Hypothalamus (tissue), 51 donors: ENCODE data around the gene TNFSF15.

Experiments used
- DNase-seq, 51 donors: peaks; one replicate each; lab custom pipeline; 2025; lab: John Stamatoyannopoulos, UW

Gene TNFSF15

DNA sequence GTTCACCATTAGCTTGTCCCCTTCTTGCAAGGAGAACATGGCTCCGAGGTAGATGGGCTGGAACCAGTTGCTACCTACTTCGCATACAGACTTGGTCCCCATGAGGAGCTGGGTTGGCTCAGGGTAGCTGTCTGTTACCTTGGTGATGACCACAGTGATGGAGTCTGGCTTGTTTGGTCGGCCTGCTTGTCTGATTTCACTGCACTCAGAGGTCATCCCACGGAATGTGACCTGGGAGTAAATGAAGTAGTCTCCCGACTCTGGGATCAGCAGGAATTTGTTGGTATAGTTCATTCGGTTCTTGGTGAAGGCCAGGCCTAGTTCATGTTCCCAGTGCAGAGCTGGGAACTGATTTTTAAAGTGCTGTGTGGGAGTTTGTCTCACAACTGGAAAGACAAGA lies 15.3 kb downstream of the TNFSF15 start:
- no peak for DNase-seq

DNA sequence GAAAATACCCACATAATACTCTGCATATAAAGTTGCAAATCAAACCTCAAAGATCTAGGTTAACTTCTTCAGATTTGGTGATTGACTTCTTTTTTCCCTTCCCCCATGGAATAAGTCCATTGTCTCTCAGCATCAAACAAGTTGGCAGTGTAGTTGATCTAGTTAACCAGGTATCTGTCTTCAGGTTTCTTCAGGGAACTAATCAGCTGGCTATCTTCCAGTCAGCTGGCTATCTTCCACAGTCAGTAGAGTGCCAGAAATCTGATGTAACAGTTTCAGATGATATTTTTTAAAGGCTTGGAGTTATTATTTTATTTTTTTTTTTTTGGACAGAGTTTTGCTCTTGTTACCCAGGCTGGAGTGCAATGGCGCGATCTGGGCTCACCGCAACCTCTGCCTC lies 16.8 kb downstream of the TNFSF15 start:
- DNase-seq = no peak

DNA sequence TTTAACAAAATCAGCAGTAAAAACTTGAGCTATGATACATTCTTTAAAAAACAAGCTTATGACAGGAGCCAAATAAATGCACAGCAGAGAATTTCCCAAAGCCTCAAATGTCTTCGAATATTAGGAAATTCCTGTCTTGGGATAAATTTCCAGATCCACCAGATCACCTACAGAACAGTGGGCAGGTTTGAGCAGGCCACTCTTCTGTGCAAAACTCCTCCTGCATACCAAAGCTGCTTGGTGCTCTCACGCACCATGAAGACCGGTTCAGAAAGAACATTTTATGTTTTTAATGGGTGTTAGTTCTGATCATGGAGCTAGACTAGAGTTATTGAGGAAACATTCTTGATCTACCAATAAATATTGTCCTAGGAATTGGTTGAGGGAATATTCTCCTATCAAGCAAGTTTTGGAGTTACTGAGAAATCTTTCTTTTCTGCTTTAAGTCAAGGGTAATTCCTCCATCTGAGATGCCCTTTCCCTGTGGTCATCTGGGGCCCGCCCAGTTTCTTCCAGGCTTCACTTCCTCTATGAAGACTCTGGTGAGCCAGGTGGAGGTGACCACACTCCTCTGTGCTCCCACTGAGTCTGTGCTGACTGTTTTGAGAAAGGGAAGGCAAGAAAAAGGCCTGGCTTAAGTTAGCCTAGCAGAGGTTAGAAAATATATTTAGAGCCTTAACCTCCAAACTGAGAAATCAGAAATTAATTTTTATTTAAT lies 17.9 kb downstream of the TNFSF15 start:
- no peak for DNase-seq

DNA sequence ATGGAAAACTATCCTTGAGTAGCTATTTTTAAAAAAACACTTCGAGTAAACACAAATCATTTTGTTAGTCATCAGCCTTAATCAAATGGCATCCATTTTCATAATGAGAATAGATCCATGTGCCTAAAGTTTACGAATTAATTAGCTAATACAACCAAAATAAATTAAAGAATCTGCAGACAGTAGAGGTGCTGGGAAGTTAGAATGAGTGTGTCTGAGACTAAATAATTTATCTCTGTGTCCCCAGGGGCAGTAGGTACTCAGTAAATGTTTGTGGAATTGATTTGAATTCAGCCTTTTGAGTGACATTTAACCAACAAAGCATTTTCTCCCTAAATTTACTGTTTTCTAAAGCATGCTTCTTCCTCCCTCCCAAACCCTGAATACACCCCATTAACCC lies 18.6 kb downstream of the TNFSF15 start:
- no peak for DNase-seq

DNA sequence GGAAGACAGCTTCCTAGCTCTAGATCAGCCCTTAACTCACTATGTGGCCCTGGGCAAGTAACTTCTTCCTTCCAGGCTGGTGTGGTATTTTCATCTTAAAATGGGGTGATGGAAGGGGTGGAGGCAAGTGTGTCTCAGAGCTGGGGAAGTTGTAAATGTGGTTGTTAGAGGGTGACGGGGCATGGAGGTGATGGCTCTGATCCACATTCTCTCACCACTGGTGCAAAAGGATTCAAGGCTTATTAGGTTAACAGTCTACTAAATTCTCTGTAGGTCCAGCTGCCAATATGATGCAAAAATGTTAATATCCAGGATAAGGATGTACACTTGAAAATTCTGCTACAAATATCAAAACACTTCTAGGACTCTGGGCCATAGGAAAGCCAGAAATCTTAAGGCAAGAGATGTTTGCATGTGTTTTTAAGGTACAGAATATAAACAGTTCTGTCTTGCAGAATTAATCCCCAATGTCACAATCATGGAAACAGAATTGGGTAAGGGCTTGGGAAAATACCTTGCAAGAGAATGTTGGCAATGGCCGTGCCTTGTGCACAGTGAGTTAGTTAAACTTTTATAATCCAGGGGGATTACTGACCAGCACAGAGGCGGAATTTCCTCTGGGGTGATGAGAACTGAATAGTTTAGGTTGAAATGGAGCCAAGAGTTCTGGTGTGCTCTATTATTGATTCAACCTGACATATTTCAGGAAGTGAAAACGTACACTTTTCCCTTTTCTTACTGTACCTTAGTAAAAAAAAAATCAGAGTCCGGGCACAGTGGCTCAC lies 19.8 kb downstream of the TNFSF15 start:
- DNase-seq = no peak

DNA sequence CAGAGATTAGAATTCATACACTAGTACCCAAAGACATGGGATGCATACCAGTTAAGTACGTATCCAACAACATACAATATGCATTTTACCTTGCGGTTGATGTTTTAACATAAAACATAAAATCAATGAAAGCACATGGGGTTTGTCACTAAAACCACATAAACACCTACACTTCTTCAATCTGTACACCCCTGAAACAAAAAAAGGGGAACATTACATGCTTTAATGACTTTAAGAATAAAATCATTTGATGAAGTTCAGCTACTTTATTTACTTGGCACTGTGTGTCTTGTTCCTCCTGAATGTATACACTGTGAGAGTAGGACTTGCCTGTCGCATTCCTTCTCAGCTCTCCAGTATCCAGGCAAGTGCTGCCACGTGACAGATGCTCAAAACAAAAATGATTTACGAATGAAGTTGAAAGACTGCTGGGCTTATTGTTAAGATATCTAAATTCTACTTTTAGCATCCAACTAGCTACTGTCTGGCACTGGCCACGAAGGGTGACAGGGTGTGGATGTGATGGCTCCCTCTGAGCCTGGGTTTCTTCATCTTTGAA lies 21.0 kb downstream of the TNFSF15 start:
- no peak for DNase-seq

DNA sequence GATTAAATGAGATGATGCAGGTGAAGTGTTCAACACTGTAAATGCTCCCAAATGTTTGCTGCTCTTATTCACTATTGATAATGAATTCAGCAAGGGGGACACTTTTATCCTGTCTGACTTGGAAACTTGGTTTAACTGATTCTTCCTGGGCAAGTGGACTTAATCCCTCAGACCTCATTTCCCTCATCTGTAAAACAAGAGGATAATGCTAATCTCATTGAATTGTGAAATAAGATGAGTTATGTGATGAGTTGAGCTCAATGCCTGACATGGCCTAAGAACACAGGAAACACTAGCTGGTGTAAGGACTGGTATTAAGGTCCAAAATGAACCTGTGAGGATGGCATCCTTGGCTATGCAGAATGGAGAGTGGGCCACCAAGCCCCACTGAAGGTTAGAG lies 23.3 kb downstream of the TNFSF15 start:
- DNase-seq = no peak

DNA sequence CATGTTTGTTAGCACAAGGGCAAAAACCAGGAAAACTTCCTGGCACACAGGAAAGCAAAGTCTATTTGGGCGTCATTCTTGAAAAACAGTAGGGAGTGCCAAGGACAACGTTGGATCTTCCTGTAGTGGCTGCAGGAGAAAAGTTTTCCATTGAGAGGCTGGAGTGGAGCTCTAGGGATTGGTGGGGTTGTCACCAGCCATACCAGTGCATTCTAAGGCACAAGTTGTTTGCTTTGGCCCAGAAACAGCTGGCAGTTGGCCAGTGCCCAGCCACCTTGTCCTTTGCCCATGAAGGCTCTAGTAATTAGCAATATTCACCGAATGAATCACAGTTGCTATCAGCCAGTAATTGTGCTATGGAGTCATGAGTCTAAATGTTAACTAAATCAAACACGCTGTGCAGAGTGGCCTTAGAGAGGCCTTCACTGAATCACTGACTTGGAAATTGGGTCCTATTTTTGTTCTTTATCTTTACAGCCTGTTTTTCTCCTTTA lies 26.4 kb downstream of the TNFSF15 start:
- DNase-seq = peak in 1 of 51 donors; percentile 1

DNA sequence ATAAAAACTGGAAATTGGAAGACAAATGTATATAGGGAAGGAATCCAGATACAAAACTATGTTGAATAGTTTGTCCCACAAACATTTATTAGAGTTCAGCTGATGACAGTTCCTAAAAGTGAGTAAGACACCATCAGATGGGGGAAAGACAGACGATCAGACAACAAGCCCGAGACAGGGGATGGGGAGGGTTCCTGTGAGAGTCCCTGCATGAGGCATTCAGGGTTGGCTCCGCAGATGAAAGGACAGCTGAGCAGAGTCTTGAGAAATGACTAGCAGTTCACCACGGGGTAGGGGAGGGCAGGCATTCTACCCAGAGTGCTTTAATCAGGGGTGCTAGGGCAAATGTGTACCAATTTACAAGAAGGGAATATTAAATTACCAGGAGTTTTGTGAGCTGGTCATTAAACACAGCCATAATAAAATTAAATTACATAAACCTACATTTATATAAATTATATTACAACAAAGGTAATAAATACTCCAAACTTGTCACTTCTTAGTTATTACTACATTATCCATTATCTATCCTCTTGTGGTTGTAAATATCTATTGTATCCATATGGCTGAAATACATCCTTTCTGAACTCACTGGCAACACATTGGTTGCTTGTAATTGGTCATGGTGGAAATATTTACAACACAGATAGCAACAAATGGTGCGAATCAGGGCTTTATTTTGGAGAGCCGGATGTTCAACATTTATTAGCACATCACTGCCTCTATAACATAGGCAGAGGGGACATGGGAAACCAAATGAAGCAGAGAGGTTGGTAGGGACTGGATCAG lies 27.8 kb downstream of the TNFSF15 start:
- DNase-seq = no peak

DNA sequence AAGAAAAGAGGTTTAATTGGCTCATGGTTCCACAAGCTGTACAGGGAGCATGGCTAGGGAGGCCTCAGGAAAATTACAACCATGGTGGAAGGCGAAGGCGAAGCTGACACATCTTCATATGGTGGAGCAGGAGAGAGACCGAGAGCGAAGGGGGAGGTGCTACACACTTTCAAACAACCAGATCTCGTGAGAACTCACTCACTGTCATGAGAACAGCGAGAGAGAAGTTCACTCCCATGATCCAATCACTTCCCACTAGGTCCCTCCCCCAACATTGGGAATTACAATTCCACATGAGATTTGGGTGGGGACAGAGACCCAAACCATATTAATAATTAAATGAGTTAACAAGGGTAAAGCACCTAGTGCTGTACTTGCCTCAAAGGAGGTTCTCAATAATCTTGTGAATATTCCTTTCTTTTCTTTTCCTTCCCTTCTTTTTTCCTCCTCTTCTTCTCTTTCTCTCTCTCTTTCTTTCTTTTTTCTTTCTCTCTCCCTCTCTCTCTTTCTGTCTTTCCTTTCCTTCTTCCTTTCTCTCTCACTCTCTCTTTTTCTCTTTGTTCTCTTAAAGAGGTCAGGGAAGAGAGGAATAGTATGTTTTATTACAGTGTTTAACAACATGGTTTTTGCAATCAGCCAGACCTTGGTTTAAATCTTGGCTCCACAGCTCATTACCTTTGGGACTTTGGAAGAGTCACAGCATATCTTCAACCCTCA lies 29.0 kb downstream of the TNFSF15 start:
- no peak for DNase-seq

DNA sequence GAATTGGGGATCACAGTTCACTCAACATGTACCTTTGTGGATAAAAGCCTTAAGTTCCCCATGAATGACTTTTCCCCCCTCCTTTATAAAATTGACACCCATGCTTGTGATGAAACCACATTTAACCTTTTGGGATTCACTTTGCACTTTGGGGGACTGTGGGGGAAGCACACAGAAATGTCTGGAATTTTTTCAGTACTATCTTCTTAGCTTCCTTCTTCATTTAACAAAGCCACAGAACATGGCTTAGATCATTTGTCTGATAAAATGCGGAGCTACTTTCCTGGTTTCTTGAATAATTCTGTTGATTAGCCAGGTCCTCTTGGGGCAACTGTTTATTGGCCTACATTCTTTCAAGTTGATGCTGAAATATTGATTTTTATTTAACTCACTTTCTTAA lies 29.9 kb downstream of the TNFSF15 start:
- no peak for DNase-seq

DNA sequence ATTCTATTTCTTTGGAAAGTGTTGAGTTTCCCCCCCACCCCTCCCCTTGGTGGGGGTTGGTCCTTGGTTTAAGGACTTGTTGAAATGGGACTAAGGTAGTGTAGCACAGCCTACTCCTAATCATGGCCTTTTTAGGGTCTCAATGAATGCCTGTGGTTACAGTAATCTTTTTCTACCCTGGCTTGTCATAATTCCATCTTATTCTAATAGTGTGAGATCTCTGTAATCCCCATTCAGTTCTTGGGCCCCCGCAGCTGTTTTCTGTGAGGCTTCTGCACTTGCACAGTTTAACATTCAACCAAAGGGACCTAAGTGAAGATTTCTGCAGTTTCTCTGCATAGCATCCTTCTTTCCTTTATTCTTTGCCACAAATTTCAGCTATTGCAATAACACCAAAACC lies 30.7 kb downstream of the TNFSF15 start:
- DNase-seq = no peak

DNA sequence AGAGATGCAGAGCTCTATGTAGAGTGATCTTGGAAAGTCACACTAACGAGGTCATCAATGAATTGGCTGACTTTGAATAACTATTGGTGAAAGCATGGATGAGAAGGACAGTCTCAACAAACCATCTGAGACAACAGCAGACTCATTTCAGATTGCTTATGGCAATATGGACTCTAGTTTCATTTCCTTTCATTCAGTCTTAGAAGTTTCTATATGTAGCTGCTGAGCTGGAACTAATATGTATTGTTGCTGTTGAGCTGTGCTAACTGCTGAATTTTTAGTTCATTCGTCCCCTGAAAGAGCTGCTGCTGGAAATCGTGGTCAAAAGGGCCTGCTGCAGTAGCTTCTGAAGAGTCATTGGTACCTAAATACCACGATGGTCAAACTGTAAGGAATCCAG lies 31.3 kb downstream of the TNFSF15 start:
- no peak for DNase-seq

DNA sequence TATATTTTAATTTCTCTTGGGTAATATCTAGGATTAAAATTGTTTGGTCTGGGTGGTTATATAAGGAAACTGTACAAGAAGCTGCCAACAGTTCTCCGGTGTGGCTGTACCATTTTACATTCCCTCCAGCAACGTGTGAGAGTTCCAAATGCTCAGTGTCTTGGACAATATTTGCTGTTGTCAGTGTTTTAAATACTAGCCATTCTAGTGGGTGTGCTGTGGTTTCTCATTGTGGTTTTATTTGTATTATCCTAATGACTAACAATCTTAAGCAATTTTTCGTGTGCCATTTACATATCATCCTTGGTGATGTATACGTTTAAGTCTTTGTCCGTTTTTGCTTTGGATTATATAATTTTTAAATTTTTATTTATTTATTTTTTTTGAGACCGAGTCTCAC lies 34.0 kb downstream of the TNFSF15 start:
- DNase-seq = no peak

DNA sequence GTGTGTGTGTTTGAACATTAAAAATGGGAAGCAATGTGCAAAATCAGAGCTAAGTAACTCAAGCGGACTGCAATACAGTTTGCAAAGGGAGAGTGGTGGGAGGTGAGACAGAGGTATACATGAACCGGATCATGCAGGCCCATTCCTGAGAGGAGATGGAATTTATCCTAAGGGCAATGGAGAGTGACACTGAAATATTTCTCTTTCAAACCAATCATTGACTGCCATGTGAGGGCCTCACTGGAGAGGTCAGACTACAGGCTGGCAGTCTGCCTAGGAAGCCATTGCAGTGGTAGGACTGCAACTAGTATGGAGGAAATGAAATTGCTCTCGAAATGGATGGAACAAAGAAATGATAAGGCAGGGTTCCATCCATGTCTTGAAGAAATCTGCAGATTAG lies 34.8 kb downstream of the TNFSF15 start:
- DNase-seq = no peak

DNA sequence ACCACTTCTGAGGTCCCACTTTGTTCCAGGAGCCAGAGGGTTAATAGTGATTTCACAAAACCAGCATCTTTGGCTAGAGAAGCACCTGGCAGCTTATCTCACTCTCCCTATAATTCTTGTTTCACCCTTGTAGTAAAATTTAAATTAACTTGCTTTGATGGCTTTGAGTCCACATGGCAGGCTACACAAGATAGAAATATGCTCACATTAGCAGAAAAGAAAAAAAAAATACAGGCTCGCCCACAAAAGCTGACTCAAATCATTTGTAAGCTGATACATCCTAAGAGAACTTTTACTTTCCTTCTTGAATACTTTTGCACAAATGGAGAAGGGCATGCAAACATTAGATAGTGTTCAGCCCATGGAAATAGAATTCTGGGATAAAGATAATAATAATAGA lies 36.2 kb downstream of the TNFSF15 start:
- DNase-seq = no peak

DNA sequence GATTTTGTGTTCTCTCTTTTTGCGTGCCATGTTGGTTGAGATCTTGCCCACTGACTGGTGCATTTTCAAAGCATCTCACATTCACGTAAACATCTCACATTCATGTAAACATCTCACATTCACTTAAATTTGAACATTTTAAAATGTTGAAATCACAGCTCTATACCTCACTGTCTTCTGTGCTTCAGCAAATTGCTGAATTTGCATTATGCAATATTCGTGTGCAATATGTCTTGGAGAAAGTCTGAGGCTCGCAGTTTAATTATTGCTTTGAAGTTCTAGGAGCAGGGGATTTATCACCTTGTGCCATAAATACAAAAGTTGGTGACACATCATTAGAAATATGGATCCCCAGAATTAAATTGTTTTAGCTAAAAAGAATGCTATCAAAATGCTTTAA lies 42.6 kb downstream of the TNFSF15 start:
- no peak for DNase-seq

DNA sequence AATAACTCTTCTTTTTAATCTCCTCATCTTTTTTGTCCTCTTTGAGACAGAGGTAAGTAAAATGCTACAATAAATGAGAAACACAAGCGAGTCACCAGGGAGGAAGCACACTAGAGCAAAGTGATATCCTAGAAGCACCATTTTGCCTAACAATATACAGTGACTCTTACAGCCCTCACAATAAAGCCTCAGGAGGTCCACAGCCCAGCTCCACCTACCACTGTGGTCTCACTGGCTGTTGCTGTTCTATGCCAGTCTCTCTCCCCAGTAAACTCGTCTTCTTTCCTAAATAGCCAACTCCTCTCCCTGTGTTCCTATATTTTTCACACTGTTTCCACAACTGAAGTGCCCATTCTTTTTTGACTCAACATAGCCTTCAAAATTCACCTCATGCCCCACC lies 44.3 kb downstream of the TNFSF15 start:
- no peak for DNase-seq

DNA sequence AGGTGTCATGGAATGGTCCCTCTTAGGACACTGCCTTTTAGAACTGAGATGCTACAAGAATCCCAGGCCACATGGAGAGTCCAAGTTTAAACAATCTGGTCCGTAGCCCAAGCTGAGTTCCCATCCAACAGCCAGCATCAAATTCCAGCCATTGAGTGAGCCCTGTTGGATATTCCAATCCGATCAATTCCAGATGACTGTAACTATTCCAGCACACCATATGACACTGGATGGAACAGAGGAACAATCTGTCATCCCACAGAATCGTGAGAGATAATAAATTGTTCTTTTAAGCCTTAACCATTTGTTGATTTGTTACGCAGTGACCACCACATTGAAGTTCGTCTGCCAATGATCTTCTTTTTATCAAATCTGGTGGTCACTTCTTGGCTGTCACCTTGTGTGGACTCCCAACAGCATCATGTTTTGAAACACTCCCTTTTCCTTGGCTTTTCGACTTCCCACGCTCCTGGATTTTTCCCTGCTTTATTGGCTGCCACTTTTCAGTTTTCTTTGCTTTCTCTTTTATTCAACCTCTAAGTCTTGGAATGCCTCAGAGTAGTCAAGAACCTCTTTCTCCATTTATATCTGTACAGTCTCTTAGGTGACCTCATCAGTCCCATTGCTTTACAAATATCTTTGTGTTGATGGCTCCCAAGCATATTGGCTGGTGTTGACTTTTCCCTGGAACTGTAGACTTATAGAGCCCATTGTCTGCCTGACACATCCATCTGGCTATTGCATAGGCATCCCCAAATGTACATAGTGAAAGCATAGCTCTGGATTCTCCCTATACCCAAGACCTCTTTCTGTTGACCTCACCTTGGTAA lies 46.1 kb downstream of the TNFSF15 start:
- DNase-seq = no peak

DNA sequence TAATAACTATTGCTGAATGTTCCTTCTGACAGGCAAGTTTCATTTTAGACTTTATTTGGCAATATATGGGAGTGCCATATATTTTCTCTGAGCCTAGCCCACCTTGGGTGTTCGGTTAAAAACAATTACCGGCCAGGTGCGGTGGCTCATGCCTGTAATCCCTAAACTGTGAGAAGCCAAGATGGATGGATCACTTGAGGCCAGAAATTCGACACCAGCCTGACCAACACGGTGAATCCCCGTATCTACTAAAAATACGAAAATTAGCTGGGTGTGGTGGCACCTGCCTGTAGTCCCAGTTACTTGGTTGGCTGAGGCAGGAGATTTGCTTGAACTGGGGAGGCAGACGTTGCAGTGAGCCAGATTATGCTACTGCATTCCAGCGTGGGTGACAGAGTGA lies 47.9 kb downstream of the TNFSF15 start:
- no peak for DNase-seq
